SK-N-SH treated with all-trans-retinoic acid at 6 μM for 48 hours (cell line): ENCODE measurements around the gene KIF4B.
"Not testable (repeated sequence)": the region's sequence is repeated elsewhere in the genome, so short reads cannot be mapped to it uniquely, and the experiment has no call there.

ENCODE experiments used
- ATAC-seq: fragments of 200-7000 bp; cut with Tn5 transposase; 3 replicates; pipeline ENCODE4 v1.9.1; 2020; ENCODE audit warnings: mild to moderate bottlenecking, moderate library complexity
- ARNTL ChIP-seq: fragments of 450-650 bp; formaldehyde crosslinking; IDR thresholded peaks from 2 replicates; pipeline ENCODE4 v1.5.0; 2020; ENCODE audit warnings: low read depth, mild to moderate bottlenecking, moderate library complexity, borderline replicate concordance
- CSDC2 ChIP-seq: fragments of 250-450 bp; sonication (Bioruptor Pico); IDR thresholded peaks from 2 replicates; pipeline ENCODE4 v1.5.0; 2020; ENCODE audit warnings: mild to moderate bottlenecking, moderate library complexity
- ESRRG ChIP-seq: fragments of 250-450 bp; sonication (Bioruptor Pico); IDR thresholded peaks from 2 replicates; pipeline ENCODE4 v1.6.1; 2021; ENCODE audit warnings: mild to moderate bottlenecking
- OSR1 ChIP-seq: fragments of 250-450 bp; sonication (Bioruptor Pico); IDR thresholded peaks from 2 replicates; pipeline ENCODE4 v1.8.0; 2022; ENCODE audit warnings: moderate library complexity, mild to moderate bottlenecking, inconsistent platforms
- PPARA ChIP-seq: fragments of 250-450 bp; sonication (Bioruptor Pico); IDR thresholded peaks from 2 replicates; pipeline ENCODE4 v1.5.0; 2020; ENCODE audit warnings: mild to moderate bottlenecking, borderline replicate concordance
- RARB ChIP-seq: fragments of 250-450 bp; sonication (Bioruptor Pico); IDR thresholded peaks from 2 replicates; pipeline ENCODE4 v1.8.0; 2021; ENCODE audit warnings: mild to moderate bottlenecking, moderate library complexity
- SNAI2 ChIP-seq: fragments of 250-450 bp; sonication (Bioruptor Pico); IDR thresholded peaks from 2 replicates; pipeline ENCODE4 v1.5.0; 2020; ENCODE audit warnings: mild to moderate bottlenecking, moderate library complexity
- TCF4 ChIP-seq: fragments of 250-450 bp; sonication (Bioruptor Pico); IDR thresholded peaks from 2 replicates; pipeline ENCODE4 v1.8.0; 2021; ENCODE audit warnings: mild to moderate bottlenecking, moderate library complexity, borderline replicate concordance
- TOX ChIP-seq: fragments of 250-450 bp; sonication (Bioruptor Pico); IDR thresholded peaks from 2 replicates; pipeline ENCODE4 v1.8.0; 2021; ENCODE audit warnings: mild to moderate bottlenecking, moderate library complexity, borderline replicate concordance
- ZC3H10 ChIP-seq: fragments of 250-450 bp; sonication (Bioruptor Pico); IDR thresholded peaks from 2 replicates; pipeline ENCODE4 v1.5.1; 2021; ENCODE audit warnings: mild to moderate bottlenecking, moderate library complexity
- ZFP30 ChIP-seq: fragments of 450-650 bp; formaldehyde crosslinking; IDR thresholded peaks from 2 replicates; pipeline ENCODE4 v1.5.0; 2022; ENCODE audit warnings: mild to moderate bottlenecking, moderate library complexity
- ZNF565 ChIP-seq: fragments of 450-650 bp; formaldehyde crosslinking; conservative IDR thresholded peaks from 2 replicates; pipeline ENCODE4 v1.5.0; 2020; ENCODE audit warnings: low read depth, mild to moderate bottlenecking, moderate library complexity
- ZNF70 ChIP-seq: fragments of 450-650 bp; formaldehyde crosslinking; IDR thresholded peaks from 2 replicates; pipeline ENCODE4 v1.5.0; 2020; ENCODE audit warnings: mild to moderate bottlenecking, moderate library complexity
- TF ChIP-seq, protein P1 (sequence below): fragments of 250-450 bp; sonication (Bioruptor Pico); IDR thresholded peaks from 2 replicates; pipeline ENCODE4 v1.5.1; 2020; ENCODE audit warnings: low read depth, mild to moderate bottlenecking, moderate library complexity
- TF ChIP-seq, protein P2 (sequence below): fragments of 250-450 bp; sonication (Bioruptor Pico); IDR thresholded peaks from 2 replicates; pipeline ENCODE4 v1.8.0; 2021; ENCODE audit warnings: low read depth, mild to moderate bottlenecking, moderate library complexity, borderline replicate concordance
- TF ChIP-seq, protein P3 (sequence below): fragments of 250-450 bp; sonication (Bioruptor Pico); IDR thresholded peaks from 2 replicates; pipeline ENCODE4 v1.5.0; 2020; ENCODE audit warnings: mild to moderate bottlenecking, moderate library complexity
- TF ChIP-seq, protein P4 (sequence below): fragments of 250-450 bp; sonication (Bioruptor Pico); IDR thresholded peaks from 2 replicates; pipeline ENCODE4 v1.8.0; 2020; ENCODE audit warnings: mild to moderate bottlenecking, moderate library complexity, borderline replicate concordance
- TF ChIP-seq, protein P5 (sequence below): fragments of 250-450 bp; sonication (Bioruptor Pico); IDR thresholded peaks from 2 replicates; pipeline ENCODE4 v1.5.1; 2021; ENCODE audit warnings: mild to moderate bottlenecking, moderate library complexity

KIF4B gene

DNA sequence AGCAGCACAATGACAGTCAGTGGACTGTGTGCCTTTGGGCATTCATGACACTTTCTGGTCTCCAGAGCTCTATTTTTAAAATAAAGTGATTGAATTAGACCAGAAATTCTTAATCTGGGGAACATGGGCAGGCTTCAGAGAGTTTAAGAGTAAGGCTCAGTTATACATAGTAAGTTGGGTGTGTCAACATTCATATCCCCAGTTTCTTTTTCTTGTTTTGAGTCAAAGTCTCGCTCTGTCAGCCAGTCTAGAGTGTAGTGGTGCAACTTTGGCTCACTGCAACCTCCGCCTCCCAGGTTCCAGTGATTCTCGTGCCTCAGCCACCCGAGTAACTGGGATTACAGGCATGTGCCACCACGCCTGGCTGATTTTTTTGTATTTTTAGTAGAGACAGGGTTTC lies 13.7 kb upstream of the KIF4B start:
- no peak for TF ChIP-seq ZFP30 (CRISPR knock-in tag)
- no peak for TF ChIP-seq ARNTL
- no peak for TF ChIP-seq TOX (CRISPR knock-in tag)
- TF ChIP-seq, protein P1, sequence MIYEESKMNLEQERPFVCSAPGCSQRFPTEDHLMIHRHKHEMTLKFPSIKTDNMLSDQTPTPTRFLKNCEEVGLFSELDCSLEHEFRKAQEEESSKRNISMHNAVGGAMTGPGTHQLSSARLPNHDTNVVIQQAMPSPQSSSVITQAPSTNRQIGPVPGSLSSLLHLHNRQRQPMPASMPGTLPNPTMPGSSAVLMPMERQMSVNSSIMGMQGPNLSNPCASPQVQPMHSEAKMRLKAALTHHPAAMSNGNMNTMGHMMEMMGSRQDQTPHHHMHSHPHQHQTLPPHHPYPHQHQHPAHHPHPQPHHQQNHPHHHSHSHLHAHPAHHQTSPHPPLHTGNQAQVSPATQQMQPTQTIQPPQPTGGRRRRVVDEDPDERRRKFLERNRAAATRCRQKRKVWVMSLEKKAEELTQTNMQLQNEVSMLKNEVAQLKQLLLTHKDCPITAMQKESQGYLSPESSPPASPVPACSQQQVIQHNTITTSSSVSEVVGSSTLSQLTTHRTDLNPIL (CRISPR knock-in tag): no peak
- TF ChIP-seq, protein P2, sequence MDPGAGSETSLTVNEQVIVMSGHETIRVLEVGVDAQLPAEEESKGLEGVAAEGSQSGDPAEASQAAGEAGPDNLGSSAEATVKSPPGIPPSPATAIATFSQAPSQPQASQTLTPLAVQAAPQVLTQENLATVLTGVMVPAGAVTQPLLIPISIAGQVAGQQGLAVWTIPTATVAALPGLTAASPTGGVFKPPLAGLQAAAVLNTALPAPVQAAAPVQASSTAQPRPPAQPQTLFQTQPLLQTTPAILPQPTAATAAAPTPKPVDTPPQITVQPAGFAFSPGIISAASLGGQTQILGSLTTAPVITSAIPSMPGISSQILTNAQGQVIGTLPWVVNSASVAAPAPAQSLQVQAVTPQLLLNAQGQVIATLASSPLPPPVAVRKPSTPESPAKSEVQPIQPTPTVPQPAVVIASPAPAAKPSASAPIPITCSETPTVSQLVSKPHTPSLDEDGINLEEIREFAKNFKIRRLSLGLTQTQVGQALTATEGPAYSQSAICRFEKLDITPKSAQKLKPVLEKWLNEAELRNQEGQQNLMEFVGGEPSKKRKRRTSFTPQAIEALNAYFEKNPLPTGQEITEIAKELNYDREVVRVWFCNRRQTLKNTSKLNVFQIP (CRISPR knock-in tag): no peak
- TF ChIP-seq, protein P3, sequence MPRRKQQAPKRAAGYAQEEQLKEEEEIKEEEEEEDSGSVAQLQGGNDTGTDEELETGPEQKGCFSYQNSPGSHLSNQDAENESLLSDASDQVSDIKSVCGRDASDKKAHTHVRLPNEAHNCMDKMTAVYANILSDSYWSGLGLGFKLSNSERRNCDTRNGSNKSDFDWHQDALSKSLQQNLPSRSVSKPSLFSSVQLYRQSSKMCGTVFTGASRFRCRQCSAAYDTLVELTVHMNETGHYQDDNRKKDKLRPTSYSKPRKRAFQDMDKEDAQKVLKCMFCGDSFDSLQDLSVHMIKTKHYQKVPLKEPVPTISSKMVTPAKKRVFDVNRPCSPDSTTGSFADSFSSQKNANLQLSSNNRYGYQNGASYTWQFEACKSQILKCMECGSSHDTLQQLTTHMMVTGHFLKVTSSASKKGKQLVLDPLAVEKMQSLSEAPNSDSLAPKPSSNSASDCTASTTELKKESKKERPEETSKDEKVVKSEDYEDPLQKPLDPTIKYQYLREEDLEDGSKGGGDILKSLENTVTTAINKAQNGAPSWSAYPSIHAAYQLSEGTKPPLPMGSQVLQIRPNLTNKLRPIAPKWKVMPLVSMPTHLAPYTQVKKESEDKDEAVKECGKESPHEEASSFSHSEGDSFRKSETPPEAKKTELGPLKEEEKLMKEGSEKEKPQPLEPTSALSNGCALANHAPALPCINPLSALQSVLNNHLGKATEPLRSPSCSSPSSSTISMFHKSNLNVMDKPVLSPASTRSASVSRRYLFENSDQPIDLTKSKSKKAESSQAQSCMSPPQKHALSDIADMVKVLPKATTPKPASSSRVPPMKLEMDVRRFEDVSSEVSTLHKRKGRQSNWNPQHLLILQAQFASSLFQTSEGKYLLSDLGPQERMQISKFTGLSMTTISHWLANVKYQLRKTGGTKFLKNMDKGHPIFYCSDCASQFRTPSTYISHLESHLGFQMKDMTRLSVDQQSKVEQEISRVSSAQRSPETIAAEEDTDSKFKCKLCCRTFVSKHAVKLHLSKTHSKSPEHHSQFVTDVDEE (CRISPR knock-in tag): no peak
- no peak for TF ChIP-seq TCF4 (CRISPR knock-in tag)
- no peak for TF ChIP-seq ZNF70
- no peak for TF ChIP-seq CSDC2 (CRISPR knock-in tag)
- TF ChIP-seq, protein P4, sequence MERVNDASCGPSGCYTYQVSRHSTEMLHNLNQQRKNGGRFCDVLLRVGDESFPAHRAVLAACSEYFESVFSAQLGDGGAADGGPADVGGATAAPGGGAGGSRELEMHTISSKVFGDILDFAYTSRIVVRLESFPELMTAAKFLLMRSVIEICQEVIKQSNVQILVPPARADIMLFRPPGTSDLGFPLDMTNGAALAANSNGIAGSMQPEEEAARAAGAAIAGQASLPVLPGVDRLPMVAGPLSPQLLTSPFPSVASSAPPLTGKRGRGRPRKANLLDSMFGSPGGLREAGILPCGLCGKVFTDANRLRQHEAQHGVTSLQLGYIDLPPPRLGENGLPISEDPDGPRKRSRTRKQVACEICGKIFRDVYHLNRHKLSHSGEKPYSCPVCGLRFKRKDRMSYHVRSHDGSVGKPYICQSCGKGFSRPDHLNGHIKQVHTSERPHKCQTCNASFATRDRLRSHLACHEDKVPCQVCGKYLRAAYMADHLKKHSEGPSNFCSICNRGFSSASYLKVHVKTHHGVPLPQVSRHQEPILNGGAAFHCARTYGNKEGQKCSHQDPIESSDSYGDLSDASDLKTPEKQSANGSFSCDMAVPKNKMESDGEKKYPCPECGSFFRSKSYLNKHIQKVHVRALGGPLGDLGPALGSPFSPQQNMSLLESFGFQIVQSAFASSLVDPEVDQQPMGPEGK (CRISPR knock-in tag): no peak
- no peak for TF ChIP-seq ZNF565 (CRISPR knock-in tag)
- TF ChIP-seq OSR1 (CRISPR knock-in tag): no peak
- ATAC-seq: no peak

DNA sequence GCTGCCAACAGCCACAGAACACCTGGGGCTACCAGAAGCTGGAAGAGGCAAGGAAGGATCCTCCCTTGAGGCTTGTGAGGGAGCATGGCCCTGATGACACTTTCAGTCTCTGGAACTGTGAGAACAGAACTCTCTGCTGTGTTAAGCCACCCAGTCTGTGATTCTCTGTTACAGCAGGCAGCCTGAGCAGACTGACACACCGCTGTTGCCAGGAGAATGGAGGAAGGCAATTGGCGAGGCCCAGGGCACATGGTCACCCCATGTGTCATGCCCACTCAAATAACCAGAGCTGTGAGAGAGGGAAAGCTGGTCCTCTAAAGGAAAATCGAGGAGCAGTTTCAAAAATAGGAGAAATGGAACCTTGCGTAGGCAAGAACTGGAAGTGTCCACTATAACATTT lies 12.0 kb upstream of the KIF4B start:
- no peak for TF ChIP-seq RARB
- no peak for TF ChIP-seq ARNTL
- TF ChIP-seq ZNF70: no peak
- TF ChIP-seq, protein P4 (CRISPR knock-in tag): no peak
- no peak for TF ChIP-seq OSR1 (CRISPR knock-in tag)
- TF ChIP-seq, protein P1 (CRISPR knock-in tag): no peak
- no peak for TF ChIP-seq PPARA (CRISPR knock-in tag)
- no peak for TF ChIP-seq TCF4 (CRISPR knock-in tag)
- TF ChIP-seq SNAI2: no peak
- TF ChIP-seq, protein P5, sequence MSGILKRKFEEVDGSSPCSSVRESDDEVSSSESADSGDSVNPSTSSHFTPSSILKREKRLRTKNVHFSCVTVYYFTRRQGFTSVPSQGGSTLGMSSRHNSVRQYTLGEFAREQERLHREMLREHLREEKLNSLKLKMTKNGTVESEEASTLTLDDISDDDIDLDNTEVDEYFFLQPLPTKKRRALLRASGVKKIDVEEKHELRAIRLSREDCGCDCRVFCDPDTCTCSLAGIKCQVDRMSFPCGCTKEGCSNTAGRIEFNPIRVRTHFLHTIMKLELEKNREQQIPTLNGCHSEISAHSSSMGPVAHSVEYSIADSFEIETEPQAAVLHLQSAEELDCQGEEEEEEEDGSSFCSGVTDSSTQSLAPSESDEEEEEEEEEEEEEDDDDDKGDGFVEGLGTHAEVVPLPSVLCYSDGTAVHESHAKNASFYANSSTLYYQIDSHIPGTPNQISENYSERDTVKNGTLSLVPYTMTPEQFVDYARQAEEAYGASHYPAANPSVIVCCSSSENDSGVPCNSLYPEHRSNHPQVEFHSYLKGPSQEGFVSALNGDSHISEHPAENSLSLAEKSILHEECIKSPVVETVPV (CRISPR knock-in tag): no peak
- TF ChIP-seq ZFP30 (CRISPR knock-in tag): no peak
- no peak for TF ChIP-seq CSDC2 (CRISPR knock-in tag)
- TF ChIP-seq, protein P2 (CRISPR knock-in tag): no peak
- no peak for TF ChIP-seq ESRRG
- TF ChIP-seq ZC3H10 (CRISPR knock-in tag): no peak
- TF ChIP-seq, protein P3 (CRISPR knock-in tag): no peak
- no peak for ATAC-seq

DNA sequence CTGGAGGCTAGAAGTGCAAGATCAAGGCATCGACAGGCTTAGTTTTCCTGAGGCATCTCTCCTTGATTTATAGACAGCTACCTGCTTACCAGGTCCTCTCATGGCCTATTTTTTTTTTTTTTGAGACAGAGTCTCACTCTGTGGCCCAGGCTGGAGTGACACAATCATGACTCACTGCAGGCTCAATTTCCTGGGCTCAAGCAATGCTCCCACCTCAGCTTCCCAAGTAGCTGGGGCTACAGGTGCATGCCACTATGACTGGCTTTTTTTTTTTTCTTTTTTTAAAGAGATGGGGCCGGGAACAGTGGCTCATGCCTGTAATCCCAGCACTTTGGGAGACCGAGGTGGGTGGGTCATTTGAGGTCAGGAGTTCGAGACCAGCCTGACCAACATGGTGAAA lies 10.8 kb upstream of the KIF4B start:
- not testable (repeated sequence) for ATAC-seq
